ENCODE measurements around the gene TMUB1. TPM values are rescaled to one million over a fixed set of nuclear protein-coding genes. Genes with fewer than 3 reads are reported as not detected.
A peak's percentile ranks its signal among the peaks of the same experiment; 100 is the strongest.

Gene TMUB1
- total RNA-seq, 3 donors from 2014 or later, result 32.1 to 36.1 (median 35.0) TPM

DNA sequence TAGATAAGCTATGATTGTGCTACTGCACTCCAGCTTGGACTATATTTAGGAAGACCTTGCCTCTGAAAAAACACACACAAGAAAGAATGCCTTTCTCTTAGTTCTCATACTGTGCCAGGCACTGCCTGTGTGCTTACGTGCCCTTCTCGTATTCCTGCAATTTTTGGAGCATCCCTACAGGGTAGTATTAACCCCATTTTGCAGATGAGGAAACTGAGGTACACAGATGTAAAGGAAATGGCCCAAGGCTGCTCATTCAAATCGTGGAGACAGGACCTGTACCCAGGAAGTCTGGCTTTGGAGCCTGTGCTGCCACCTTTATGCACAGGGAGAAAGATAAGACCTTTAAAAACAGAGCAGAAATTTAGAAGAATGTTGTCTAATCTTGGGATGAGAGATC lies 19.7 kb upstream of the TMUB1 start:
- intact Hi-C loops (cut with DNase I; ENCODE audit: low total_unique reads), result no loop called here
- no peaks in the 10 kb centered on the region for H3K36me3 ChIP-seq
- no peak for DNase-seq (ENCODE audit: low spot score in 2 of 2)
- TF ChIP-seq POLR2AphosphoS5 (IDR thresholded peaks at IDR 0.05) (no peak), POLR2A (IDR thresholded peaks at IDR 0.05) (no peak)
- TF ChIP-seq, protein P1, sequence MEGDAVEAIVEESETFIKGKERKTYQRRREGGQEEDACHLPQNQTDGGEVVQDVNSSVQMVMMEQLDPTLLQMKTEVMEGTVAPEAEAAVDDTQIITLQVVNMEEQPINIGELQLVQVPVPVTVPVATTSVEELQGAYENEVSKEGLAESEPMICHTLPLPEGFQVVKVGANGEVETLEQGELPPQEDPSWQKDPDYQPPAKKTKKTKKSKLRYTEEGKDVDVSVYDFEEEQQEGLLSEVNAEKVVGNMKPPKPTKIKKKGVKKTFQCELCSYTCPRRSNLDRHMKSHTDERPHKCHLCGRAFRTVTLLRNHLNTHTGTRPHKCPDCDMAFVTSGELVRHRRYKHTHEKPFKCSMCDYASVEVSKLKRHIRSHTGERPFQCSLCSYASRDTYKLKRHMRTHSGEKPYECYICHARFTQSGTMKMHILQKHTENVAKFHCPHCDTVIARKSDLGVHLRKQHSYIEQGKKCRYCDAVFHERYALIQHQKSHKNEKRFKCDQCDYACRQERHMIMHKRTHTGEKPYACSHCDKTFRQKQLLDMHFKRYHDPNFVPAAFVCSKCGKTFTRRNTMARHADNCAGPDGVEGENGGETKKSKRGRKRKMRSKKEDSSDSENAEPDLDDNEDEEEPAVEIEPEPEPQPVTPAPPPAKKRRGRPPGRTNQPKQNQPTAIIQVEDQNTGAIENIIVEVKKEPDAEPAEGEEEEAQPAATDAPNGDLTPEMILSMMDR (IDR thresholded peaks at IDR 0.05), result no peak
- H3K4me1 ChIP-seq, result no peaks in the 10 kb centered on the region
- H3K4me3 ChIP-seq, result no peak overlapping the region
- H3K9me3 ChIP-seq, result no peaks in the 10 kb centered on the region
- no peak overlapping the region for H3K27ac ChIP-seq
- no peaks in the 10 kb centered on the region for H3K27me3 ChIP-seq

DNA sequence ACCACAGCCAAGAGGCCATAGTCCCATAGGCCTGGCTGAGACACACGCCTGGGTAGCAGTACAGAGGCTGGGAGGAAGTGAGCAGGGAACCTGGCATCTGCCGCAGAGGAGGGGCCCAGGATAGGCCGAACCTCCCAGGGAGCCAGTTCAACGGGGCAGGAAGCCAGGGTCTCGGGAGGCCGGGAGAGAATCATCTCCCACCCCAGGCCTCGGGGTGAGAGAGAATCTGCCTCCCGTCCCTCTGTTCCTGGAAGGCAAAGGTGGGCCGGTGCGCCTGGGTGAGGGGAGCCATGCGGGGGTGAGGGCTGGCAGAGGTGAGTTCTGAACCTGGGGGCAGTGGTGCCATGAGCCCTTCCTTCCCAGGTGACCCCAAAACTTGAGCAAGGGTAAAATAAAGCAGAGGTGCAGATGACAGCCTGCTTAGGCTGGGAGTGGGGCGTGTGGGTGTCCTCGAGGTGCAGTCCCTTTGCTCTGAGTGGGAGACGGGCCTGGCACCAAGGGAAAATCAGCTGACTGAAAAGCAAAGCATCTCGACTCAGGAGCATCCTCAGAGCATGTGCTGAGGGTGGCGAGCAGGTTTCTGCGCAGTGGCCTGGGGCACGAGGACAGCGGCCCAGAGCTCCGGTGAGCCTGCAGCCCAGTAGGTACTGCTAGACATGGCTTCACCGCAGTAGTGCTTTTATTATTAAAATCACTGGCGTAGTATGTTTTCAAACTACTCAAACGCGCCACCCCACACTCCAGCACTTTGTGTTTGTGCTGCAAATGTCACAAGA lies 18.5 kb upstream of the TMUB1 start:
- no peak for DNase-seq (ENCODE audit: low spot score in 2 of 2)
- no peak overlapping the region for H3K4me3 ChIP-seq
- H3K9me3 ChIP-seq, result no peaks in the 10 kb centered on the region
- no peaks in the 10 kb centered on the region for H3K27me3 ChIP-seq
- no peaks in the 10 kb centered on the region for H3K4me1 ChIP-seq
- TF ChIP-seq POLR2A (IDR thresholded peaks at IDR 0.05), result no peak
- TF ChIP-seq, protein P1 (IDR thresholded peaks at IDR 0.05), result no peak
- TF ChIP-seq POLR2AphosphoS5 (IDR thresholded peaks at IDR 0.05), result no peak
- intact Hi-C loops (cut with DNase I; ENCODE audit: low total_unique reads), result no loop called here
- H3K27ac ChIP-seq, result peak overlapping the region in 1 of 2 donors; percentile 19
- no peaks in the 10 kb centered on the region for H3K36me3 ChIP-seq

DNA sequence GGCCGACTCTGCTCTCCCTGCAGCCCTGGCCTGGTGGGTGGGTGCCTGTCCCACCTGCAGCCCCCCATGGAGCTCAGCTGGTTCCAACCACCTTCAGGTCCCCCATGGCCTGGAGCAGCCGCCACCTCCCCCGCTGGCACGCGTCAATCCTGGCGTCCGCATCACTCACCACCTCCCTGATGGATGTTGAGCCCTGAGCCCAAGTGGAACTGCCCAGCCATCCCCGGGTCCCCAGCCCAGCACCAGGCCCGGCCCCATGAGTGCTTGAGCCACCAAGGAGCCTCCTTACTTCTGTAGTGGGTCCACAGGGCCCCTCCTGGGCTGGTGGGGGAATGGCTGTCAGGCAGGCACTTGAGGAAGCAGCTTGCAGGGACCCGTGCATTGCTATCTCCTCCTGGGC lies 17.6 kb upstream of the TMUB1 start:
- Histone ChIP-seq H3K9me3 (no peaks in the 10 kb centered on the region), H3K4me3 (no peak overlapping the region), H3K36me3 (no peaks in the 10 kb centered on the region), H3K4me1 (no peaks in the 10 kb centered on the region), H3K27ac (peak overlapping the region in 1 of 2 donors; percentile 19), H3K27me3 (no peaks in the 10 kb centered on the region)
- intact Hi-C loops (cut with DNase I; ENCODE audit: low total_unique reads), result no loop called here
- TF ChIP-seq POLR2AphosphoS5 (IDR thresholded peaks at IDR 0.05) (no peak), POLR2A (IDR thresholded peaks at IDR 0.05) (no peak)
- TF ChIP-seq, protein P1 (IDR thresholded peaks at IDR 0.05), result no peak
- DNase-seq (ENCODE audit: low spot score in 2 of 2), result no peak

DNA sequence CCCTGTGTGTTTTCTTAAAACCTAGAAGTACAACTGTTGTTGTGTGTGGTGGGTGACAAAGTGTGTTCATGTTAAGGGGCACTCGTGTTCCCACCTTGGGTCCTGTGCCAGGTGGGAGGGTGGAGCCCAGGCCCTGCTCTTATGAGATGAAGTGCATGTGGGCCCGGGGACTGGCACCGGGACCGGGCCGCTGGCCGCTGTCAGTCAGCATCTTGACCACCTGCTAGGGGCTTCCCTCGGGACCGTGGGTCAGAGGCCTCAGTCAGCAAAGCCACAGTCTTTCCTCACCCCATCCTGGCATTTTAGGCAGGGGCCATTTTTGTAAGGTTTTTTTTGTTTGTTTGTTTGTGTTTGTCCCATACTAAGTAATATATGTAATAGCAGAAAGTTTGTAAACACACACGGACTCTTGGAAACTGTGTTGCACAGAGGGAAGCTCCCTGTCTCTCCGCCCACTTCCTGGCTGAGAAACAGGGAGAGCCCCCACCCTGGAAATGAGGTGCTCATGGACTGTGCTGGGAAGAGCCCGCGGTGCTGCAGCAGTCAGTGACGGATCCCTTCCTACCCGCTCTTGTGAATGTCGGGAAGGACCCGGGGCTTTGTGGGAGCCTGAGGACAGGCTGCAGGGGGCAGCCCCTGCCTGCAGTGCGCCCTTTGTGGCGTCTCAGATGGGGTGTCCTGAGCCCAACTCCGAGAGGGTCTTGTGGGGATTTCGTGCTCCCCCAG lies 16.4 kb upstream of the TMUB1 start:
- DNase-seq (ENCODE audit: low spot score in 2 of 2), result no peak
- Histone ChIP-seq H3K4me3 (peak overlapping the region in 1 of 3 donors; percentile 23), H3K27me3 (no peaks in the 10 kb centered on the region), H3K27ac (peak overlapping the region in 1 of 2 donors; percentile 20), H3K36me3 (no peaks in the 10 kb centered on the region), H3K4me1 (no peaks in the 10 kb centered on the region), H3K9me3 (no peaks in the 10 kb centered on the region)
- intact Hi-C loops (cut with DNase I; ENCODE audit: low total_unique reads), result no loop called here
- TF ChIP-seq POLR2A (IDR thresholded peaks at IDR 0.05) (no peak), POLR2AphosphoS5 (IDR thresholded peaks at IDR 0.05) (no peak)
- TF ChIP-seq, protein P1 (IDR thresholded peaks at IDR 0.05), result no peak
